Heart right ventricle (tissue), 16 donors: ENCODE data around the gene KHNYN. TPM values are rescaled to one million over a fixed set of nuclear protein-coding genes. Genes with fewer than 3 reads are reported as not detected.

Experiments used
- ATAC-seq, 8 donors: fragments of 200-7000 bp; cut with Tn5 transposase; one replicate each; pipeline ENCODE4 v1.9.1; 2020; ENCODE audit warnings: mild to moderate bottlenecking in 8 of 8, moderate library complexity in 8 of 8, moderate number of reproducible peaks in 1 of 8
- DNase-seq, 2 donors: peaks; one replicate each; pipeline ENCODE4 v3.0.0-alpha.2; 2020
- H3K27ac ChIP-seq, 10 donors: fragments of 200-600 bp; sonication (generic) in 2 of 10; one replicate each; pipeline versions ENCODE4 v1.5.0 to v1.8.0; 2020 to 2022; ENCODE audit warnings: mild to moderate bottlenecking in 3 of 10
- H3K27me3 ChIP-seq, 7 donors: fragments of 200-600 bp; one replicate each; pipeline ENCODE4 v1.8.0; 2021 to 2022; ENCODE audit warnings: mild to moderate bottlenecking in 2 of 7
- H3K36me3 ChIP-seq, 9 donors: fragments of 200-600 bp; sonication (generic) in 1 of 9; one replicate each; pipeline versions ENCODE4 v1.5.0 to v1.8.0; 2020 to 2022; ENCODE audit warnings: mild to moderate bottlenecking in 2 of 9
- H3K4me1 ChIP-seq, 9 donors: fragments of 200-600 bp; sonication (generic) in 1 of 9; one replicate each; pipeline versions ENCODE4 v1.5.0 to v1.8.0; 2020 to 2022; ENCODE audit warnings: mild to moderate bottlenecking in 4 of 9
- H3K4me3 ChIP-seq, 10 donors: fragments of 200-600 bp; sonication (generic) in 2 of 10; one replicate each; pipeline versions ENCODE4 v1.5.0 to v1.8.0; 2020 to 2022; ENCODE audit warnings: mild to moderate bottlenecking in 7 of 10, moderate library complexity in 2 of 10
- H3K9me3 ChIP-seq, 11 donors: fragments of 200-600 bp in 10 of 11; sonication (generic) in 2 of 11; one replicate each; pipeline versions ENCODE4 v1.5.0 to v1.8.0; 2013 to 2022; ENCODE audit warnings: mild to moderate bottlenecking in 2 of 11, control low read depth in 1 of 11, moderate library complexity in 1 of 11
- WGBS, 2 donors: extraction: QIAGEN DNeasy Blood & Tissue Kit; methylation state at CpG; one replicate each; pipeline ENCODE4 v1.1.7; 2013; ENCODE audit warnings: inconsistent platforms in 1 of 2; 5-methylcytosine and 5-hydroxymethylcytosine counted together
- intact Hi-C, 10 donors: fragments of 100-400 bp; cut with DNase I; formaldehyde crosslinking; loops; one replicate each; pipeline versions ENCODE4 v1.11.1 to v1.14.2; 2022
- polyA plus RNA-seq, 2 donors: library from polyadenylated mRNA; stranded (reverse); fragments of 200-250 nt; gene quantifications; one replicate each; pipeline ENCODE4 v1.2.3, GENCODE V29; 2013
- total RNA-seq, 10 donors: library from RNA; stranded (reverse); fragmentation: NEBNext Ultra II Directional in 3 of 10; extraction: Animal tissue kit (Norgen Biotek cat#: 25700) in 3 of 10; gene quantifications; one replicate each; pipeline versions ENCODE4 v1.2.1 to v1.2.4, GENCODE V29; 2021 to 2023
- TF ChIP-seq, protein P1 (sequence below), 9 donors: fragments of 200-600 bp; sonication (generic) in 2 of 9; IDR thresholded peaks; one replicate each; pipeline versions ENCODE4 v1.5.0 to v1.8.0; 2021 to 2022; ENCODE audit warnings: antibody characterized with exemption in 9 of 9, mild to moderate bottlenecking in 5 of 9, moderate library complexity in 1 of 9
- donor health status: Arrhythmogenic right ventricular cardiomyopathy.
- donor health status: ischemic (EF 13 %, LVEDD 7.1; RV severe dilation, severe dysfunction).
- donor health status: healthy with polysubstance abuse.
- donor health status: DM: no; HTN: yes; CAD: no.
- donor health status: DM: no; HTN: no; CAD: no.
- donor health status: ischemic (EF 25% LVEDD 6.9; RV normal size, moderate dysfunction).
- donor health status: ischemic (EF 25% LVEDD 5.7; RV mildly dilated, moderate dysfunction).
- donor health status: healthy.
- donor health status: DM: yes; HTN: yes; CAD: no.
- donor health status: Ischemic cardiomyopathy.
- donor health status: ischemic (EF 35%, LVEDD 5.7; RV mildly dilated, moderate dysfunction).
- donor health status: nonischemic (EF 11% LVEDD 7.7; RV severe dilation, severe dysfunction).
- donor health status: DM: yes; HTN: yes; CAD: no.
- donor health status: PGD.
- donor health status: ischemic (EF 29% LVEDD 5.4; RV normal size, mild dysfunction).
- donor health status: nonischemic (EF 23%, LVEDD 6.1; RV moderate dilation, normal function).

The KHNYN gene
- total and polyA plus RNA-seq, 12 donors: 14.0 to 30.1 (median 17.9) TPM

- Histone ChIP-seq H3K27me3 (peaks cover 0 to 9% (median 0%) of the 10 kb centered on the region in 7 donors), H3K36me3 (peaks cover 0 to 32% (median 7%) of the 10 kb centered on the region in 9 donors), H3K9me3 (no peaks in the 10 kb centered on the region), H3K4me3 (no peak overlapping the region), H3K4me1 (peaks cover 0 to 13% (median 8%) of the 10 kb centered on the region in 9 donors), H3K27ac (no peak overlapping the region)
- WGBS, 2 donors: 73 to 79% methylated on average over 6 of the region's 6 CpGs
- DNase-seq (no peak), ATAC-seq (peak in 3 of 8 donors; percentile 3 to 24 (median 13))
- intact Hi-C loops: loop anchor here in 1 of 10 donors (10.0 kb wide), 1 partner anchor 53 kb away; the partner anchor contains the start of gene NFATC4
- TF ChIP-seq, protein P1, sequence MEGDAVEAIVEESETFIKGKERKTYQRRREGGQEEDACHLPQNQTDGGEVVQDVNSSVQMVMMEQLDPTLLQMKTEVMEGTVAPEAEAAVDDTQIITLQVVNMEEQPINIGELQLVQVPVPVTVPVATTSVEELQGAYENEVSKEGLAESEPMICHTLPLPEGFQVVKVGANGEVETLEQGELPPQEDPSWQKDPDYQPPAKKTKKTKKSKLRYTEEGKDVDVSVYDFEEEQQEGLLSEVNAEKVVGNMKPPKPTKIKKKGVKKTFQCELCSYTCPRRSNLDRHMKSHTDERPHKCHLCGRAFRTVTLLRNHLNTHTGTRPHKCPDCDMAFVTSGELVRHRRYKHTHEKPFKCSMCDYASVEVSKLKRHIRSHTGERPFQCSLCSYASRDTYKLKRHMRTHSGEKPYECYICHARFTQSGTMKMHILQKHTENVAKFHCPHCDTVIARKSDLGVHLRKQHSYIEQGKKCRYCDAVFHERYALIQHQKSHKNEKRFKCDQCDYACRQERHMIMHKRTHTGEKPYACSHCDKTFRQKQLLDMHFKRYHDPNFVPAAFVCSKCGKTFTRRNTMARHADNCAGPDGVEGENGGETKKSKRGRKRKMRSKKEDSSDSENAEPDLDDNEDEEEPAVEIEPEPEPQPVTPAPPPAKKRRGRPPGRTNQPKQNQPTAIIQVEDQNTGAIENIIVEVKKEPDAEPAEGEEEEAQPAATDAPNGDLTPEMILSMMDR (IDR thresholded peaks at IDR 0.05): no peak
Measured at GRCh38 chr14:24417832-24418491, 11.8 kb upstream of the KHNYN start.

DNA sequence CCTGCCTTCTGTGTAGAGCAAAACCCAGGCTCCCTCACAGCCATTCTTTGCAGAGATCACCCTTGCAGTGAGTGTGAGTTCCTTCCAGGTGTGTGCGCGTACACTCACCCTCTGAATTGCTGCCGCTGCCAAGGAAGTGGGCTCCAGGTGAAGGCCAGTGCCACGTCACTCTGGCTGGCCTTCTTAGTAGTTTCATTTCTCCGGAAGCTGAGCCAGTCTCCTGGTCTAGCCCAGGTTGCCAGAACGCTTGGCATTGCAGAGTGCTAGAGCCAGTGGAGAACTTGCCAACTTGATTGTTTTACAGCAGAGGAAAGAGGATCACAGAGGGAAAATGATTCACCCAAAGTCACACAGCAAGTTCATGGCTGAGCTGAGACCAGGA, 11.3 kb upstream of the KHNYN start:
- peaks cover 0 to 9% (median 0%) of the 10 kb centered on the region in 7 donors for H3K27me3 ChIP-seq
- peak in 3 of 8 donors; percentile 21 to 38 (median 28) for ATAC-seq
- H3K9me3 ChIP-seq: no peaks in the 10 kb centered on the region
- intact Hi-C loops: loop anchor here in 1 of 10 donors (10.0 kb wide), 1 partner anchor 54 kb away; the partner anchor contains the start of gene NFATC4
- TF ChIP-seq, protein P1 (IDR thresholded peaks at IDR 0.05): no peak
- H3K27ac ChIP-seq: no peak overlapping the region
- WGBS, 2 donors: 62 to 71% methylated on average over 6 of the region's 6 CpGs
- no peak for DNase-seq
- H3K4me1 ChIP-seq: peaks cover 0 to 13% (median 8%) of the 10 kb centered on the region in 9 donors
- no peak overlapping the region for H3K4me3 ChIP-seq
- peaks cover 0 to 27% (median 7%) of the 10 kb centered on the region in 9 donors for H3K36me3 ChIP-seq

DNA sequence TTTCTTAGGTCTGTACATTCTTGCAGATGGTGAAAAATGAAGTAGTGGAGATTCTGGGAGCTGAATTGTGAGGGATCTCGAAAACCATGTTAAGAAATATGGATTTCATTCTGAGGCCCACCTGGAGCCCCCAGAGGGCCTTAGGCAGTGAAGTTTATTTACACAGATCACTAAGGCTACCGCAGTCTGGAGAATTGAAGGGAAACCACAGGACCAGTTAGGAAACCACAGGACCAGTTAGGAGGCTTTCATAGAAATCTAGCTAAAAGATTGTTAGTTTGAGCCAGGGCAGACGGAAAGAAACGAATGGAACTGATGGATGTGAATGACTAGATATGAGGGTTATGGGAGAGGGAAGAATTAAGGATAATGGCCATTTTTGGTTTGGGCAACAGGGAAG, 7.5 kb upstream of the KHNYN start:
- no peak for DNase-seq
- no peak for ATAC-seq
- TF ChIP-seq, protein P1 (IDR thresholded peaks at IDR 0.05): no peak
- Histone ChIP-seq H3K4me3 (no peak overlapping the region), H3K27me3 (peaks cover 0 to 9% (median 0%) of the 10 kb centered on the region in 7 donors), H3K4me1 (peaks cover 5 to 31% (median 21%) of the 10 kb centered on the region in 9 donors), H3K36me3 (no peaks in the 10 kb centered on the region), H3K9me3 (no peaks in the 10 kb centered on the region), H3K27ac (no peak overlapping the region)
- intact Hi-C loops: no loop called here
- WGBS, 2 donors: 86 to 95% methylated on average over 4 of the region's 4 CpGs

GRCh38 chr14:24422694-24423601, 6.8 kb upstream of the KHNYN start:
- DNase-seq (no peak), ATAC-seq (no peak)
- WGBS, 2 donors: 78 to 79% methylated on average over 12 of the region's 12 CpGs
- no peaks in the 10 kb centered on the region for H3K9me3 ChIP-seq
- no peak overlapping the region for H3K27ac ChIP-seq
- peaks cover 0 to 9% (median 0%) of the 10 kb centered on the region in 7 donors for H3K27me3 ChIP-seq
- H3K4me3 ChIP-seq: no peak overlapping the region
- peaks cover 5 to 31% (median 21%) of the 10 kb centered on the region in 9 donors for H3K4me1 ChIP-seq
- intact Hi-C loops: no loop called here
- TF ChIP-seq, protein P1 (IDR thresholded peaks at IDR 0.05): no peak
- H3K36me3 ChIP-seq: no peaks in the 10 kb centered on the region
